Stimulated activated CD8-positive, alpha-beta memory T cell treated with anti-CD3 and anti-CD28 coated beads, Interleukin-4, amount 100 ng/mL, for 24 hours (primary cell): ENCODE results near the gene MTA1.

Source experiments
- DNase-seq: peaks from one replicate; pipeline ENCODE4 v3.0.0-alpha.2; 2020; ENCODE audit warnings: low read depth

The MTA1 gene

GRCh38 chr14:105419195-105420091, at the start of gene MTA1:
Gene MTA1 (plus strand): TSS chr14:105419827. CDS start chr14:105420036, 209 bp downstream.
- peak; percentile 34 for DNase-seq

- DNase-seq, result no peak
Measured at GRCh38 chr14:105374389-105374788, 45.2 kb upstream of the MTA1 start.

- DNase-seq, result peak; percentile 33
Measured at GRCh38 chr14:105375635-105376057, 44.0 kb upstream of the MTA1 start.

- DNase-seq, result no peak
Measured at GRCh38 chr14:105376521-105377440, 42.8 kb upstream of the MTA1 start.

- no peak for DNase-seq
Measured at GRCh38 chr14:105377555-105378182, 42.0 kb upstream of the MTA1 start.

- DNase-seq, result no peak
Measured at GRCh38 chr14:105378199-105378598, 41.4 kb upstream of the MTA1 start.

GRCh38 chr14:105378873-105379685, 40.5 kb upstream of the MTA1 start:
- DNase-seq, result no peak

- DNase-seq, result no peak
Measured at GRCh38 chr14:105379946-105380345, 39.7 kb upstream of the MTA1 start.

GRCh38 chr14:105380756-105381155, 38.9 kb upstream of the MTA1 start:
- no peak for DNase-seq

GRCh38 chr14:105381446-105382342, 37.9 kb upstream of the MTA1 start:
- DNase-seq, result no peak

GRCh38 chr14:105382343-105383082, 37.1 kb upstream of the MTA1 start:
- no peak for DNase-seq

- DNase-seq, result no peak
Measured at GRCh38 chr14:105383083-105383730, 36.4 kb upstream of the MTA1 start.

- DNase-seq, result no peak
Measured at GRCh38 chr14:105384041-105384557, 35.5 kb upstream of the MTA1 start.

GRCh38 chr14:105384605-105385321, 34.9 kb upstream of the MTA1 start:
- no peak for DNase-seq

- DNase-seq, result no peak
Measured at GRCh38 chr14:105385322-105385637, 34.3 kb upstream of the MTA1 start.

- DNase-seq, result no peak
Measured at GRCh38 chr14:105385698-105386365, 33.8 kb upstream of the MTA1 start.

GRCh38 chr14:105386581-105387529, 32.8 kb upstream of the MTA1 start:
- DNase-seq, result no peak
